Tibial artery (tissue), 4 donors: ENCODE measurements around the gene CTU2.
A peak's percentile ranks its signal among the peaks of the same experiment; 100 is the strongest.

Experiments
- DNase-seq, 2 donors: peaks; one replicate each; pipeline ENCODE4 v3.0.0-alpha.2; 2019
- H3K27ac ChIP-seq, 2 donors: fragments of 200-600 bp; sonication (generic) in 1 of 2; 1 replicate in 1 of 2; 2 replicates in 1 of 2; pipeline ENCODE4 v1.5.1; 2018 to 2019; ENCODE audit warnings: mild to moderate bottlenecking in 1 of 2
- H3K27me3 ChIP-seq, 2 donors: fragments of 200-600 bp; sonication (generic) in 1 of 2; one replicate each; pipeline versions ENCODE4 v1.5.1 to v1.6.0; 2016 to 2019
- H3K36me3 ChIP-seq, 3 donors: fragments of 200-600 bp; sonication (generic) in 2 of 3; one replicate each; pipeline ENCODE4 v1.5.1; 2016 to 2019; ENCODE audit warnings: mild to moderate bottlenecking in 2 of 3
- H3K4me1 ChIP-seq, 4 donors: fragments of 200-600 bp; sonication (generic) in 2 of 4; 1 replicate in 3 of 4; 2 replicates in 1 of 4; pipeline ENCODE4 v1.5.1; 2016 to 2019
- H3K4me3 ChIP-seq, 2 donors: fragments of 200-600 bp; sonication (generic) in 1 of 2; 1 replicate in 1 of 2; 2 replicates in 1 of 2; pipeline ENCODE4 v1.5.1; 2018 to 2019; ENCODE audit warnings: mild to moderate bottlenecking in 2 of 2
- H3K9me3 ChIP-seq, 3 donors: fragments of 200-600 bp; sonication (generic) in 1 of 3; one replicate each; pipeline ENCODE4 v1.5.1; 2016 to 2019
- intact Hi-C: fragments of 100-400 bp; cut with DNase I; formaldehyde crosslinking; loops from one replicate; pipeline ENCODE4 v1.15.0; 2023; ENCODE audit warnings: low total_unique reads
- TF ChIP-seq, protein P1 (sequence below), 2 experiments: fragments of 200-600 bp in 1 of 2; fragments of 450-650 bp in 1 of 2; IDR thresholded peaks; one replicate each; pipeline ENCODE4 v1.5.1; 2017 to 2019; ENCODE audit warnings: antibody characterized with exemption in 2 of 2, mild to moderate bottlenecking in 1 of 2, moderate library complexity in 1 of 2

CTU2 gene

DNA sequence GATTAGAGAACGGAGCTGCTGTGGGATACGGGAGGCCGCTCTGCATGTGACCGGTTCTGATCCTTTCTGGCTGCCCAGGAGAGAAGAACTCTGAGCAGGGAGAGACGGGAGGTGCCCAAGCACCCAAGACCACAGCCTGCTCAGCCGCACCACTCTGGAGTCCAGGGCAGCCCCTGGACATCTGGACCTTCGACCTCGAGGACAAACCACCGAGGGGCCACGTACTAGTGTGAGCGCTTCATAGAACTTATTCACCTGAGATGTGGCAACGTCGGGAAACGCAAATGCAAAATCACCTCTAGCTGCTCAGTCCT lies 6.0 kb upstream of the CTU2 start:
- Histone ChIP-seq H3K9me3 (no peaks in the 10 kb centered on the region), H3K27ac (no peak overlapping the region), H3K4me3 (no peak overlapping the region), H3K27me3 (no peaks in the 10 kb centered on the region), H3K36me3 (peaks cover 20 to 77% (median 32%) of the 10 kb centered on the region in 3 donors), H3K4me1 (peaks cover 0 to 28% (median 16%) of the 10 kb centered on the region in 4 donors)
- DNase-seq, result no peak
- intact Hi-C loops, result no loop called here
- TF ChIP-seq, protein P1, sequence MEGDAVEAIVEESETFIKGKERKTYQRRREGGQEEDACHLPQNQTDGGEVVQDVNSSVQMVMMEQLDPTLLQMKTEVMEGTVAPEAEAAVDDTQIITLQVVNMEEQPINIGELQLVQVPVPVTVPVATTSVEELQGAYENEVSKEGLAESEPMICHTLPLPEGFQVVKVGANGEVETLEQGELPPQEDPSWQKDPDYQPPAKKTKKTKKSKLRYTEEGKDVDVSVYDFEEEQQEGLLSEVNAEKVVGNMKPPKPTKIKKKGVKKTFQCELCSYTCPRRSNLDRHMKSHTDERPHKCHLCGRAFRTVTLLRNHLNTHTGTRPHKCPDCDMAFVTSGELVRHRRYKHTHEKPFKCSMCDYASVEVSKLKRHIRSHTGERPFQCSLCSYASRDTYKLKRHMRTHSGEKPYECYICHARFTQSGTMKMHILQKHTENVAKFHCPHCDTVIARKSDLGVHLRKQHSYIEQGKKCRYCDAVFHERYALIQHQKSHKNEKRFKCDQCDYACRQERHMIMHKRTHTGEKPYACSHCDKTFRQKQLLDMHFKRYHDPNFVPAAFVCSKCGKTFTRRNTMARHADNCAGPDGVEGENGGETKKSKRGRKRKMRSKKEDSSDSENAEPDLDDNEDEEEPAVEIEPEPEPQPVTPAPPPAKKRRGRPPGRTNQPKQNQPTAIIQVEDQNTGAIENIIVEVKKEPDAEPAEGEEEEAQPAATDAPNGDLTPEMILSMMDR (IDR thresholded peaks at IDR 0.05), result no peak

DNA sequence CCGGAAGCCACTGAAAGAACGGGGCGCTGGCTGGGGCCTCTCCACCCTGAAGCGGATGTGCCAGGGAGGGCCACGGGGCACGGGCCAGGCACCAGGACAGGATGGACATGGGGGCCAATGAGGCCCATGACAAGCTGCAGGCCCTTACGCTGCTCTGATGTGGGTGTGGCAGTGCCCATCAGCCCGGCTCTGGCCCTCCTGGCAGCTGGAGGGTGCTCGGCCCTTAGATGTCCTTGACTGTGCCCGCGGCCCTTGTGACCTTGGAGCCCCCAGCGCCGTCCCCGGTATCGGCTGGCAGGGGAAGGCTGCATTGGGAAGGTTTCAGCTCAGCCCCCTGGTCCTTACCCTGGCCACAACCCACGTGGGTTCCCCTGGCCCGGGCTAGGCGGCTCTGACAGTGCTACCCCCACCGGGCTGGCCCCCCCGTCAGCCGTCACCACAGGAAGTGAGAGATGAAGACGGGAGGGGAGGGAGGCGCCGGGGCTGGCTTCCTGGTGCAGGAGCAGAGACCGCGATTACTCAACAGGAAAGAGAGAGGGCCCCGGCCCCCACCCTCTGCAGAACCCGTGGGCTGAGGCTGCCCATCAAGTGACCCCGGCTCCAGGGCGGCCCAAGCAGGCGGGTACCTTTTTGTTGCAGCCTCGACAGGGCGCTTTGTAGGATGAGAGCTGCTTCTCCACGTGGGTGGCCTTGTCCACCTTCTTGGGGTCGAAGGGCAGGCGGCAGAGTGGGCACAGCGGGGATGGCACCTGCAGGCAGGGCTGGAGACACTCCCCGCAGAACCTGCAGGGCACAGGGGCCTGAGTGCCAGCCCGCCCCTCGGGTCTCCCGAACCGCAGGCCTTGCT lies 5.4 kb upstream of the CTU2 start:
- no peak overlapping the region for H3K27ac ChIP-seq
- DNase-seq, result peak; percentile 92
- H3K4me3 ChIP-seq, result no peak overlapping the region
- no peaks in the 10 kb centered on the region for H3K9me3 ChIP-seq
- H3K4me1 ChIP-seq, result peaks cover 0 to 33% (median 20%) of the 10 kb centered on the region in 4 donors
- peaks cover 20 to 73% (median 32%) of the 10 kb centered on the region in 3 donors for H3K36me3 ChIP-seq
- intact Hi-C loops, result no loop called here
- no peaks in the 10 kb centered on the region for H3K27me3 ChIP-seq
- TF ChIP-seq, protein P1 (IDR thresholded peaks at IDR 0.05), result no peak

DNA sequence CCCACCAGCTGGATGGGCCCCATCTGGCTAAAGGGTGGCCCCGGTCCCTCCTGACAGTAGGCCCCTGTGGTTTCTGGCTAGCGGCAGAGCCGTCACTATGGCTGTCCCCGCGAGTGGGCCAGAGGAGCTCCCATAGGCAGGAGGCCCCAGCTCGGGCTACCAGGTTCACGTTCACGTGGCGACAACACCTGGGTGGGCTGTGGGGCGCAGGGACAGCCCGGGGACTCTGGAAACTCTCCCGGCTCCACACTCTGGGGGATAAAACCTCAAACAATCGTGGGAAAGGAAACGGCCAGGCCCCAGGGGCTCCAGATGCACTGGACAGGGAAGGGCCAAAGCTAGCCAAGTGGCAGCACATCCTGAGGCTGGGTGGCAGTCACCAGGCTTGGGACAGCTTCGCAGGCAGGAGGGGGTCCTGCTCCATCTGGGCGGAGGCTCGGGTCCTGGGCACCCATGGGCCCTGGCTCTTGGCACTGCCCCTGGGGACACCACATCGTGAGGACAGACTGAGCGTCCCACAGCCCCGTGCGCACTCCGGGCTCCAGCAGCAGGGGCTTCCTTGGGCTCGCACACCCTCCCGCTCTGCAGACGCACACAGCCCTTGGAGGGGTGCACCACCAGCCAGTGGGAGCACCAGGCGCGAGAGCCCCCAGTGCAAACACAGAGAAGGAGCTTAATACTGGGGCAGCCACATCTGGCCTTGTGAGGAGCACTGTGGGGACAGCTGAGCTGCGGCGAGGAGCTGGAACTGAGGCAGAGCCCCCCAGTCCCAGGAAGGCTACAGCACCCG lies 4.5 kb upstream of the CTU2 start:
- no peaks in the 10 kb centered on the region for H3K27me3 ChIP-seq
- intact Hi-C loops, result no loop called here
- DNase-seq, result no peak
- H3K4me3 ChIP-seq, result no peak overlapping the region
- H3K27ac ChIP-seq, result no peak overlapping the region
- TF ChIP-seq, protein P1 (IDR thresholded peaks at IDR 0.05), result no peak
- H3K36me3 ChIP-seq, result peaks cover 20 to 64% (median 28%) of the 10 kb centered on the region in 3 donors
- no peaks in the 10 kb centered on the region for H3K9me3 ChIP-seq
- peaks cover 0 to 35% (median 22%) of the 10 kb centered on the region in 4 donors for H3K4me1 ChIP-seq

DNA sequence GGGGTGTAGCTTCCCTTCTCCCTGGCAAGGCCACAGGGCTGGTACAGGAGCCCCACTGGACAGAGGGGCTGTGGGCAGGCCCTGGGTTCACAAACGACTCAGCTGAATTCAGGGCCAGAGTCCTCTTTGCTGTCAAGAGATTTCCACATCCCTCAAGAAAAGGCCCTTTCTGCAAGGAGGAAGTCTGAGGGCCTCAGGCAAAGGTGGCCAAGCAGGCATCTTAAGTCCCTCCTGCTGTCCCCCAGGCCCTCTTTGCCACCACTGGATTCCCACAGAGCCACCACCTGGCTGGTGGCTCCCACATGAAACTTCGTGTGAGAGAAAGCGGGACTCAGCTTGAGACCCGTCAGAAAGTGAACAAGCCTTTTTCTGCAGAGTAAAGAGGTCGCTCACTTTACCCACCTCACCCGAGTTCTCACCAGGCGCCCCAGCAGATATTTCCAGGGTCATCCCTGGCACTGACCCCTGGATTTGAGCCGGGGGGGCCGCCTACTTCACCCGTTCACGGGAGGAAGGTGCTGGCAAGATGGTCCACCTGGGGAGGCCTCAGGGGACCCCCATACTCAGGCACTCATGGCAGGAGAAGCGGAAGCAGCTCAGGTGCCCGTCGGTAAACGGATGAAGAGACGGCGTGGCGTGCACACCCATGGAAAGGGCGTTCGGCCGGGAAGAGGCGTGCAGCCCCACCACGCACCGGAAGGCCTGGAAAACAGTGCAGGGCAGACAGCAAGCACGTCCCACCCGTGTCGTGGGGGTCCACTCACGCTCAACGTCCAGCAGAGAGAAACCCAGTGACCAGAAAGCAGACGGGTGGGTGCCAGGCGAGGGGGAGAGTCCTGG lies 3.7 kb upstream of the CTU2 start:
- peaks cover 13 to 56% (median 20%) of the 10 kb centered on the region in 3 donors for H3K36me3 ChIP-seq
- DNase-seq, result no peak
- intact Hi-C loops, result no loop called here
- TF ChIP-seq, protein P1 (IDR thresholded peaks at IDR 0.05), result no peak
- no peaks in the 10 kb centered on the region for H3K27me3 ChIP-seq
- no peak overlapping the region for H3K27ac ChIP-seq
- peaks cover 0 to 43% (median 31%) of the 10 kb centered on the region in 4 donors for H3K4me1 ChIP-seq
- H3K9me3 ChIP-seq, result no peaks in the 10 kb centered on the region
- peak overlapping the region in 1 of 2 donors; percentile 8 for H3K4me3 ChIP-seq
